Urinary bladder (tissue), 4 donors: Measurements from ENCODE around the gene CASZ1. TPM values are rescaled to one million over a fixed set of nuclear protein-coding genes. Genes with fewer than 3 reads are reported as not detected.

ENCODE experiments used
- DNase-seq: peaks from one replicate; pipeline ENCODE4 v3.0.0-alpha.2; 2015; ENCODE audit errors: extremely low spot score
- H3K27ac ChIP-seq: one replicate; pipeline ENCODE4 v1.5.1; 2013; ENCODE audit warnings: low read depth, mild to moderate bottlenecking, moderate library complexity
- H3K36me3 ChIP-seq: one replicate; pipeline ENCODE4 v1.6.1; 2013; ENCODE audit warnings: mild to moderate bottlenecking, moderate library complexity; ENCODE audit not compliant: insufficient read depth
- H3K4me1 ChIP-seq: one replicate; pipeline ENCODE4 v1.6.1; 2013; ENCODE audit warnings: mild to moderate bottlenecking, moderate library complexity; ENCODE audit not compliant: insufficient read depth
- H3K4me3 ChIP-seq: one replicate; pipeline ENCODE4 v1.5.1; 2013; ENCODE audit warnings: low read depth, low read length
- WGBS: extraction: QIAGEN DNeasy Blood & Tissue Kit; methylation state at CpG from one replicate; pipeline ENCODE4 v1.1.7; 2013; 5-methylcytosine and 5-hydroxymethylcytosine counted together
- polyA plus RNA-seq: library from polyadenylated mRNA; stranded (reverse); fragments of 200-250 nt; gene quantifications from one replicate; pipeline ENCODE4 v1.2.3, GENCODE V29; 2013
- total RNA-seq: library from RNA; depleted of rRNA; stranded (reverse); fragments of >200 nt; gene quantifications from one replicate; pipeline ENCODE4 v1.2.3, GENCODE V29; 2014
- donor health status: healthy with polysubstance abuse.
- donor health status: healthy.

The CASZ1 gene
- total and polyA plus RNA-seq, 2 donors: 10.6 to 19.4 TPM

GRCh38 chr1:10722803-10723202 lies 73.6 kb downstream of the CASZ1 start:
- H3K27ac ChIP-seq: no peak overlapping the region

GRCh38 chr1:10721381-10722321 lies 74.8 kb downstream of the CASZ1 start:
- no peak for DNase-seq

More at GRCh38 chr1:10722803-10723202, 73.6 kb downstream of the CASZ1 start:
- WGBS: 89% methylated on average over 16 of the region's 16 CpGs
- Histone ChIP-seq H3K4me3 (no peak overlapping the region), H3K4me1 (no peaks in the 10 kb centered on the region), H3K36me3 (no peaks in the 10 kb centered on the region)
- DNase-seq: no peak

GRCh38 chr1:10720635-10721034 lies 75.8 kb downstream of the CASZ1 start:
- no peak overlapping the region for H3K27ac ChIP-seq
- DNase-seq: no peak
- no peak overlapping the region for H3K4me3 ChIP-seq
- H3K4me1 ChIP-seq: no peaks in the 10 kb centered on the region
- WGBS: 79% methylated on average over 12 of the region's 12 CpGs
- no peaks in the 10 kb centered on the region for H3K36me3 ChIP-seq

More at GRCh38 chr1:10721381-10722321, 74.8 kb downstream of the CASZ1 start:
- H3K4me1 ChIP-seq: no peaks in the 10 kb centered on the region
- no peak overlapping the region for H3K27ac ChIP-seq
- H3K4me3 ChIP-seq: no peak overlapping the region
- 71% methylated on average over 26 of the region's 26 CpGs for WGBS
- no peaks in the 10 kb centered on the region for H3K36me3 ChIP-seq

GRCh38 chr1:10718083-10718415 lies 78.4 kb downstream of the CASZ1 start:
- WGBS: 83% methylated on average over 9 of the region's 9 CpGs
- Histone ChIP-seq H3K27ac (no peak overlapping the region), H3K4me3 (no peak overlapping the region), H3K4me1 (no peaks in the 10 kb centered on the region), H3K36me3 (no peaks in the 10 kb centered on the region)
- no peak for DNase-seq

- H3K27ac ChIP-seq: no peak overlapping the region
- no peaks in the 10 kb centered on the region for H3K4me1 ChIP-seq
- 56% methylated on average over 22 of the region's 22 CpGs for WGBS
- no peak for DNase-seq
- H3K4me3 ChIP-seq: no peak overlapping the region
- H3K36me3 ChIP-seq: no peaks in the 10 kb centered on the region
Observed at GRCh38 chr1:10717296-10718082, 79.0 kb downstream of the CASZ1 start.

- Histone ChIP-seq H3K36me3 (no peaks in the 10 kb centered on the region), H3K4me3 (no peak overlapping the region), H3K27ac (no peak overlapping the region), H3K4me1 (no peaks in the 10 kb centered on the region)
- 59% methylated on average over 10 of the region's 10 CpGs for WGBS
- DNase-seq: no peak
Observed at GRCh38 chr1:10716840-10717239, 79.6 kb downstream of the CASZ1 start.

- 56% methylated on average over 22 of the region's 22 CpGs for WGBS
- Histone ChIP-seq H3K27ac (no peak overlapping the region), H3K4me1 (no peaks in the 10 kb centered on the region), H3K4me3 (no peak overlapping the region), H3K36me3 (no peaks in the 10 kb centered on the region)
- no peak for DNase-seq
Observed at GRCh38 chr1:10714337-10715114, 81.9 kb downstream of the CASZ1 start.

- H3K4me1 ChIP-seq: no peaks in the 10 kb centered on the region
- no peaks in the 10 kb centered on the region for H3K36me3 ChIP-seq
- DNase-seq: no peak
- no peak overlapping the region for H3K27ac ChIP-seq
- 89% methylated on average over 7 of the region's 7 CpGs for WGBS
- no peak overlapping the region for H3K4me3 ChIP-seq
Observed at GRCh38 chr1:10713614-10714013, 82.8 kb downstream of the CASZ1 start.

GRCh38 chr1:10712568-10713362 lies 83.7 kb downstream of the CASZ1 start:
- no peaks in the 10 kb centered on the region for H3K36me3 ChIP-seq
- H3K27ac ChIP-seq: no peak overlapping the region
- H3K4me3 ChIP-seq: no peak overlapping the region
- 82% methylated on average over 25 of the region's 25 CpGs for WGBS
- DNase-seq: no peak
- no peaks in the 10 kb centered on the region for H3K4me1 ChIP-seq

- no peaks in the 10 kb centered on the region for H3K36me3 ChIP-seq
- no peak overlapping the region for H3K4me3 ChIP-seq
- H3K27ac ChIP-seq: no peak overlapping the region
- WGBS: 94% methylated on average over 7 of the region's 7 CpGs
- no peaks in the 10 kb centered on the region for H3K4me1 ChIP-seq
- DNase-seq: no peak
Observed at GRCh38 chr1:10710489-10710888, 86.0 kb downstream of the CASZ1 start.

- Histone ChIP-seq H3K4me1 (no peaks in the 10 kb centered on the region), H3K36me3 (no peaks in the 10 kb centered on the region), H3K27ac (no peak overlapping the region), H3K4me3 (no peak overlapping the region)
- WGBS: 72% methylated on average over 19 of the region's 19 CpGs
- no peak for DNase-seq
Observed at GRCh38 chr1:10709646-10710045, 86.8 kb downstream of the CASZ1 start.

- no peaks in the 10 kb centered on the region for H3K4me1 ChIP-seq
- no peak overlapping the region for H3K4me3 ChIP-seq
- H3K36me3 ChIP-seq: no peaks in the 10 kb centered on the region
- H3K27ac ChIP-seq: no peak overlapping the region
- no peak for DNase-seq
- 66% methylated on average over 16 of the region's 16 CpGs for WGBS
Observed at GRCh38 chr1:10709165-10709564, 87.3 kb downstream of the CASZ1 start.

- no peak overlapping the region for H3K27ac ChIP-seq
- H3K4me3 ChIP-seq: no peak overlapping the region
- H3K36me3 ChIP-seq: no peaks in the 10 kb centered on the region
- no peaks in the 10 kb centered on the region for H3K4me1 ChIP-seq
- 75% methylated on average over 11 of the region's 11 CpGs for WGBS
- DNase-seq: no peak
Observed at GRCh38 chr1:10708757-10709156, 87.7 kb downstream of the CASZ1 start.
